Esophagus muscularis mucosa (tissue), 4 donors: ENCODE data around the gene DHX16. TPM values are rescaled to one million over a fixed set of nuclear protein-coding genes. Genes with fewer than 3 reads are reported as not detected.

ENCODE experiments used
- DNase-seq: peaks from one replicate; pipeline ENCODE4 v3.0.0-alpha.2; 2017; ENCODE audit errors: extremely low spot score
- H3K27ac ChIP-seq, 4 donors: fragments of 200-600 bp; sonication (generic); replicated peaks in 1 of 4; 1 replicate in 3 of 4; 2 replicates in 1 of 4; pipeline ENCODE4 v1.5.1; 2016 to 2019; ENCODE audit warnings: mild to moderate bottlenecking in 1 of 4
- H3K27me3 ChIP-seq, 4 donors: fragments of 200-600 bp; sonication (generic); one replicate each; pipeline versions ENCODE4 v1.5.1 to v1.6.0; 2016 to 2019
- H3K36me3 ChIP-seq, 4 donors: fragments of 200-600 bp; sonication (generic); one replicate each; pipeline ENCODE4 v1.5.1; 2016 to 2019
- H3K4me1 ChIP-seq, 4 donors: fragments of 200-600 bp; sonication (generic); one replicate each; pipeline ENCODE4 v1.5.1; 2016 to 2019
- H3K4me3 ChIP-seq, 4 donors: fragments of 200-600 bp; sonication (generic); 1 replicate in 2 of 4; 2 replicates in 2 of 4; pipeline ENCODE4 v1.5.1; 2016 to 2019; ENCODE audit warnings: mild to moderate bottlenecking in 4 of 4, moderate library complexity in 1 of 4
- H3K9me3 ChIP-seq, 4 donors: fragments of 200-600 bp; sonication (generic); 1 replicate in 3 of 4; 2 replicates in 1 of 4; pipeline ENCODE4 v1.5.1; 2016 to 2019
- CTCF ChIP-seq, 3 experiments: fragments of 200-600 bp in 2 of 3; fragments of 450-650 bp in 1 of 3; sonication (generic) in 2 of 3; IDR thresholded peaks; one replicate each; pipeline ENCODE4 v1.5.1; 2017 to 2019; ENCODE audit warnings: antibody characterized with exemption in 3 of 3, mild to moderate bottlenecking in 2 of 3, moderate library complexity in 1 of 3
- EP300 ChIP-seq: sonication (generic); formaldehyde crosslinking; IDR thresholded peaks from one replicate; pipeline ENCODE4 v1.6.1; 2017; ENCODE audit warnings: antibody characterized with exemption
- POLR2A ChIP-seq: fragments of 450-650 bp; IDR thresholded peaks from one replicate; pipeline ENCODE4 v1.6.1; 2017; ENCODE audit warnings: antibody characterized with exemption, moderate library complexity, mild to moderate bottlenecking, low read depth
- POLR2AphosphoS5 ChIP-seq, 2 donors: sonication (generic); formaldehyde crosslinking; IDR thresholded peaks; one replicate each; pipeline ENCODE4 v1.6.1; 2017; ENCODE audit warnings: antibody characterized with exemption in 2 of 2
- WGBS: methylation state at CpG from one replicate; pipeline ENCODE4 v1.1.5; 2018; 5-methylcytosine and 5-hydroxymethylcytosine counted together
- intact Hi-C: fragments of 100-400 bp; cut with DNase I; formaldehyde crosslinking; loops from one replicate; pipeline ENCODE4 v1.15.1; 2023
- total RNA-seq, 4 donors: library from RNA; depleted of rRNA; stranded (reverse); fragments of >200 nt; gene quantifications; one replicate each; pipeline versions ENCODE4 v1.1.0 to v1.2.1, GENCODE V29; 2016

Gene DHX16
- total RNA-seq, 4 donors from 2014 or later: 20.3 to 41.1 (median 31.1) TPM

DNA sequence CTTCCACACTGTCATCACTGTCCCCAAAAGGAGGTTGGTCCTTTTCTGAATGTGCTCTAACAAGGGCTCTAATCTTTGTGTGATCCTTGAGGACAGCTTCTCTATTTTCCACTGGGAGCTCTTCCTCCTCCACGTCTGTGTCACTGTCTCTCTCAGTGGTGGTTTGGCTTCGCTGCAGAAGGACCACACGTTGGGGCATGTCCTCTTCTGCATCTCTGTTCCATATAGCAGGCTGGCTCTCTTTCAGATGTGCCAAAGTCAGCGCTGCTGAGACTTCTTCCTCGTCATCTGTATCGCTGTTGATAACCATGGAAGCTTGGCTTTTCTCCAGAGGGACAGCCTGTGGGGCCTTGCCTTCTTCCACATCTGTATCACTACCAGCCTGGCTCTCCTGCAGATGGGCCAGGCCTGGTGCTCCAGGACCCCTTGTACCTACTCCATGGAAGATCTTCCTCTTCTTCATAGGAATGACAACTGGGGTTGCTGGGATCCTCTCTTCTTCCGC, 39.7 kb upstream of the DHX16 start:
- TF ChIP-seq CTCF (IDR thresholded peaks at IDR 0.05): no peak
- no peak for TF ChIP-seq POLR2AphosphoS5 (IDR thresholded peaks at IDR 0.05)
- no peak for TF ChIP-seq EP300
- no peak for TF ChIP-seq POLR2A
- H3K4me3 ChIP-seq: no peak overlapping the region
- H3K4me1 ChIP-seq: peaks cover 6 to 13% (median 10%) of the 10 kb centered on the region in 4 donors
- WGBS: 91% methylated on average over 7 of the region's 7 CpGs
- H3K9me3 ChIP-seq: no peaks in the 10 kb centered on the region
- intact Hi-C loops: no loop called here
- H3K36me3 ChIP-seq: peaks cover 45 to 77% (median 67%) of the 10 kb centered on the region in 4 donors
- H3K27ac ChIP-seq: no peak overlapping the region
- no peak for DNase-seq
- no peaks in the 10 kb centered on the region for H3K27me3 ChIP-seq

- Histone ChIP-seq H3K36me3 (peaks cover 47 to 83% (median 72%) of the 10 kb centered on the region in 4 donors), H3K27ac (no peak overlapping the region), H3K4me3 (no peak overlapping the region), H3K9me3 (no peaks in the 10 kb centered on the region), H3K4me1 (peaks cover 6 to 11% (median 10%) of the 10 kb centered on the region in 4 donors), H3K27me3 (no peaks in the 10 kb centered on the region)
- intact Hi-C loops: no loop called here
- DNase-seq: no peak
- no peak for TF ChIP-seq POLR2AphosphoS5 (IDR thresholded peaks at IDR 0.05)
- WGBS: 83% methylated on average over 1 of the region's 1 CpG
Measured at GRCh38 chr6:30711758-30712380, 39.1 kb upstream of the DHX16 start.

DNA sequence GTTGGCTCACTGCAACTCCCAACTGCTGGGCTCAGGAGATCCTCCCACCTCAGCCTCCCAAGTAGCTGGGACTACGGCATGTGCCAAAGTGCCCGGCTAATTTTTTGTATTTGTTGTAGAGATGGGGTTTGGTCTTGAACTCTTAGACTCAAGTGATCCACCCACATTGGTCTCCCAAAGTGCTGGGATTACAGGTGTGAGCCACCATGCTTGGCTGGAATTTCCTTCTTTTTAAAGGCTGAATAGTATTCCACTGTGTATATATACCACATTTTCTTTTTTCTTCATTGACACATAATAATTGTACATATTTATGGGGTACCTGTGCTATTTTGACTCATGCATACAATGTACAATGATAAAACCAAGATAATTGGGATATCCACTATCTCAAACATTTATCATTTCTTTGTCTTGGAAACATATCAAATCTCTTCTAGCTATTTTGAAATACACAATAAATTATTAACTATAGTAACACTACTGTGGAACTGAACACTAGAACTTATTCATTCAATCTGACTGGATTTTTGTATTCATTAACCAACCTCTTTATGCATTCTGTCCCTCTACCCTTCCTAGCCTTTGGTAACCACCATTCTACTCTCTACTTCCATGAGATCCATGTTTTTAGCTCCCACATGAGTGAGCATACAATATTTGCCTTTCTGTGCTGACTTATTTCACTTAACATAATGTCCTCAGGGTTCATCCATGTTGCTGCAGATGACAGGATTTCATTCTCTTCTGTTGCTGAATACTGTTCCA, 36.5 kb upstream of the DHX16 start:
- peaks cover 48 to 98% (median 90%) of the 10 kb centered on the region in 4 donors for H3K36me3 ChIP-seq
- peaks cover 0 to 3% (median 0%) of the 10 kb centered on the region in 4 donors for H3K4me1 ChIP-seq
- TF ChIP-seq EP300: no peak
- no peak for TF ChIP-seq POLR2AphosphoS5 (IDR thresholded peaks at IDR 0.05)
- TF ChIP-seq POLR2A: no peak
- no peak for TF ChIP-seq CTCF (IDR thresholded peaks at IDR 0.05)
- WGBS: 100% methylated on average over 2 of the region's 2 CpGs
- no peak for DNase-seq
- H3K27me3 ChIP-seq: no peaks in the 10 kb centered on the region
- H3K27ac ChIP-seq: no peak overlapping the region
- H3K9me3 ChIP-seq: no peaks in the 10 kb centered on the region
- H3K4me3 ChIP-seq: no peak overlapping the region
- intact Hi-C loops: no loop called here

DNA sequence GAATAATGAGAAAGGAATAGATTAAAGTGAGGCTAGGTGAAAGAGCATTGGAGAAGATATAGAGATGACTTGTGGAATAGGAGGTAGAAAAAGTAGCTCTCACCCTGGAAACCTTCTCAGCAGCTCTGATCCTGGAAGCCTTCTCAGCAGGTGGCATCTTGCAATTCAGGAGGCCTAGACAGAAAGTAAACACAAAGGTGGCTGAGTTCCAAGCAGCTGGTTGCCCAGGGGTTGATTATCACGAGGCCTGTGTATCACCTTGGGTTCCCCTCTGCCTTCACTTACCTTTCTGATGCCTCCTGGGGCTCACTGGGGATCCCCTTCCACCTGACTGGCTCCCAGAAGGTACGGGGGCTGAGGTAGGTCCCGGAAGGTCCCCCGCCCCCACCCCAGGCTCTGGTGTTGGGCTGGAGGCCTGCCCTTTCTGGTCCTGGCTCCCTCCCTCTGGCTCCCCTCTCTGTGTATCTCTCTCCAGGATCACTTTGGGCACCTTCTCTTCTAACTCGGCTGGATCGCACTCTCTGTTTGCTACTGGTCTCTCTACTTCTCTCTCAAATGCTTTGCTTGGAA, 34.6 kb upstream of the DHX16 start:
- Histone ChIP-seq H3K4me3 (no peak overlapping the region), H3K9me3 (no peaks in the 10 kb centered on the region), H3K4me1 (peaks cover 0 to 3% (median 0%) of the 10 kb centered on the region in 4 donors), H3K27ac (no peak overlapping the region), H3K27me3 (no peaks in the 10 kb centered on the region), H3K36me3 (peaks cover 33 to 98% (median 87%) of the 10 kb centered on the region in 4 donors)
- TF ChIP-seq POLR2A: no peak
- TF ChIP-seq EP300: no peak
- no peak for TF ChIP-seq CTCF (IDR thresholded peaks at IDR 0.05)
- TF ChIP-seq POLR2AphosphoS5 (IDR thresholded peaks at IDR 0.05): no peak
- intact Hi-C loops: no loop called here
- WGBS: 78% methylated on average over 6 of the region's 6 CpGs
- DNase-seq: no peak

GRCh38 chr6:30705620-30706019, 32.8 kb upstream of the DHX16 start:
- Histone ChIP-seq H3K4me1 (peaks cover 0 to 3% (median 0%) of the 10 kb centered on the region in 4 donors), H3K27me3 (no peaks in the 10 kb centered on the region), H3K27ac (no peak overlapping the region), H3K9me3 (no peaks in the 10 kb centered on the region), H3K36me3 (peaks cover 20 to 94% (median 78%) of the 10 kb centered on the region in 4 donors), H3K4me3 (no peak overlapping the region)
- intact Hi-C loops: no loop called here
- no peak for TF ChIP-seq CTCF (IDR thresholded peaks at IDR 0.05)
- TF ChIP-seq POLR2AphosphoS5 (IDR thresholded peaks at IDR 0.05): no peak
- TF ChIP-seq EP300: no peak
- no peak for TF ChIP-seq POLR2A
- DNase-seq: no peak
- 86% methylated on average over 4 of the region's 4 CpGs for WGBS
